Choroid plexus epithelial cell (primary cell): ENCODE measurements around the gene TERT.

Experiments used
- DNase-seq: peaks from one replicate; pipeline ENCODE4 v3.0.0-alpha.2; 2010; ENCODE audit warnings: low read depth
- H3K4me3 ChIP-seq: 2 replicates; pipeline ENCODE4 v1.5.1; 2011; ENCODE audit warnings: low read depth, mild to moderate bottlenecking, control low read depth, low read length, moderate library complexity
- CTCF ChIP-seq: conservative IDR thresholded peaks from 2 replicates; pipeline ENCODE4 v1.5.1; 2011; ENCODE audit warnings: low read depth, mild to moderate bottlenecking, control low read depth, inconsistent platforms, low read length, moderate library complexity

TERT gene

GRCh38 chr5:1214163-1214935 lies 80.5 kb downstream of the TERT start:
- DNase-seq = no peak
- no peak for TF ChIP-seq CTCF
- H3K4me3 ChIP-seq = no peak overlapping the region

DNA sequence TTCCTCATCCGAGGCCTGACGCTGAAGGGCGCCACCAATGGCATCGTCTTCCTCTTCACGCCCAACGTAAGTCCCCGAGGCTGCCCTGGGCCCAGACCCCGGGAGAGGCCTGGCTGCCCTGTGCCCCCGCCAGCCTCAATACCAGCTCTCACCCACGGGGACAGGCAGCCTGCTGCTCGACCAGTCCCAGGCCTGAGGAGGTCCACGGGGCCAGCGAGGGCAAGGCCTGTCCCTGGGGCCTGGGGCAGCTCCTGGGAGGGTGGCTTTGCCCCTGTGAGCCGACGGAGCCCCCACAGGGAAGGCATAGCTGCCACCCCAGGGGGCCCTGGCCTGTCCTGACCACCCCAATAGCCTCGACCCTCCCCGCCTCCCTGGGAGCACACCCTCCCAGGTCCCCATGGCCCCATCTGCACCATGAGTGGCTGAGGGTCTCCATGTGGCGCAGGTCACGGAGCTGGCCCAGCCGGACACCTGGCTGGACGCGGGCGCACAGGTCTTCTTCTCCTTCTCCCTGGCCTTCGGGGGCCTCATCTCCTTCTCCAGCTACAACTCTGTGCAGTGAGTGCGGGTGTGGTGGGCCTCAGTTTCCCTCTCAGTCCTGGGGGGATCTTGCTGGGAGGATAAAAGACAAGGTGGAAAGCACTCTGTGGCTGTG lies 81.2 kb downstream of the TERT start:
- no peak overlapping the region for H3K4me3 ChIP-seq
- DNase-seq = no peak
- no peak for TF ChIP-seq CTCF

DNA sequence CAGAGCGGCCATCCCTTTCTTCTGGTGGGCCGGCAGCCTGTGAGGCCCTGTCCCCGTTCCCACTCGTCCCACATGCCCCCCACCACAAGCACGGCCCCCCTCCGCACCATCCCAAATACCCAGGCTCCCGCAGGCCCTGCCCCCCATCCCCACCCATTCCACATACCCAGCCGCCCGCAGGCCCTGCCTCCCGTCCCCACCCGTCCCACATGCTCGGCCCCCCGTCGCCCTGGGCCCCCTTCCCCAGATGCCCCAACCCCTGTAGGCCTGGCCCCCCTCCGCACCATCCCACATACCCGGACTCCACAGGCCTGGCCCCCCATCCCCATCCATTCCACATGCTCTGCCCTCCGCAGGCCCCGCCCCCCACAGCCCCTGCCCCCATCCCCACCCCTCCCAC lies 82.0 kb downstream of the TERT start:
- TF ChIP-seq CTCF = no peak
- no peak for DNase-seq
- no peak overlapping the region for H3K4me3 ChIP-seq

DNA sequence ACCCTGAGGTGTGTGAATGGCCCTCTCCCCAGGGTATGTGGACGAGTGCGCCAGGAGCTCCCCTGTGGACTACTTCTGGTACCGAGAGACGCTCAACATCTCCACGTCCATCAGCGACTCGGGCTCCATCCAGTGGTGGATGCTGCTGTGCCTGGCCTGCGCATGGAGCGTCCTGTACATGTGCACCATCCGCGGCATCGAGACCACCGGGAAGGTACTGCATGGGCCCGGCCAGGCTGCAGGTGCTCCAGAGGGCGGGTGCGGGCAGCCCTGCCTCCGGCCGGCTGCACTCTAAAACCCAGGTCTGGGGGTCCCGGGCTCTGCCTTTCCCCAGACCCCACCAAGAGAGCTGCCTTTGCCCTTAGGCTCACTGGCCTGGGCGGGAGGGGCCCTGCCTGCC lies 82.6 kb downstream of the TERT start:
- no peak for DNase-seq
- no peak overlapping the region for H3K4me3 ChIP-seq
- no peak for TF ChIP-seq CTCF

DNA sequence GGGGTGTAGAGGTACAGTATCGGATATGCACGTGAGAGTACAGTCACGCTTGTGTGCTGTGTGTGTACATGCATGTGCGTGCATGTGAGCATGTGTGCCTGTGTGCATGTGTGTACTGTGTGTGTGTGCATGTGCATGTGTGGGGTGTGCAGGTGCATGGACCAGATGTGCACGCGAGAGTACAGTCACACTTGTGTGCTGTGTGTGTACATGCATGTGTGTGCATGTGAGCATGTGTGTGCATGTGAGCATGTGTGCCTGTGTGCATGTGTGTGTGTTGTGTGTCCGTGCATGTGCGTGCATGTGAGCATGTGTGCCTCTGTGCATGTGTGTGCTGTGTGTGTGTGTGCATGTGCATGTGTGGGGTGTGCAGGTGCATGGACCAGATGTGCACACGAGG lies 83.2 kb downstream of the TERT start:
- no peak for TF ChIP-seq CTCF
- no peak for DNase-seq

DNA sequence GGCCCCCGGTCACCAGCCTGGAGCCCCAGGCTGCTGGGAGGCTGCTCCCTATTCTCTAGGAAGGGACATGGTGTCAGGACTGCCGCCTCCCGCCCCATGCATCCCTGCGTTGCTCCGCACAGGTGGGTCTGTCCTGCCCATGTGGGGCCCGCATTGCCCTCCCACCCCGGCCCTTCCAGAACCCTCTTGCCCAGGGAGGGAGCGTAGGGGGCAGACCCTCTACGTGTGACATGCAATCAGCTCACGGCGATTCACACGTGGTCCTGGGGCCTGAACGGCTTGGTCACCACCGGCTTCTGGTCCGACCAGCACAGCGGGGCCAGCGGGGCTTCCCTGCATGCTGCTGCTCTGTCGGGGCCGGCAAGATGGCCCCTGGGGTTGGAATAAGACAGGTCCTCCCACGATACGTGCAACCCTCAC lies 84.0 kb downstream of the TERT start:
- H3K4me3 ChIP-seq = no peak overlapping the region
- DNase-seq = no peak
- TF ChIP-seq CTCF = no peak

More for the DNA sequence above, 83.2 kb downstream of the TERT start:
- no peak overlapping the region for H3K4me3 ChIP-seq
